DOHH2 (cell line): ENCODE measurements around the gene FAM217A.

ENCODE experiments used
- CTCF ChIP-seq: fragments of 200-600 bp; sonication (generic); IDR thresholded peaks from one replicate; pipeline ENCODE4 v1.5.1; 2014; ENCODE audit warnings: antibody characterized with exemption, mild to moderate bottlenecking, low read depth, low read length; ENCODE audit not compliant: poor library complexity, severe bottlenecking
- EZH2phosphoT487 ChIP-seq: fragments of 200-600 bp; sonication (generic); IDR thresholded peaks from 2 replicates; pipeline ENCODE4 v1.6.1; 2017; ENCODE audit warnings: borderline replicate concordance, mild to moderate bottlenecking, antibody characterized with exemption, low read length, moderate library complexity, mixed read lengths

- TF ChIP-seq CTCF (no peak), EZH2phosphoT487 (no peak)
Measured at GRCh38 chr6:4023240-4023639, 55.7 kb downstream of the FAM217A start.
